GM23338 (cell line): ENCODE data around the gene ITCH. TPM values are rescaled to one million over a fixed set of nuclear protein-coding genes. Genes with fewer than 3 reads are reported as not detected.

Experiments used
- CTCF ChIP-seq, 2 experiments: fragments of 200-600 bp in 1 of 2; sonication (generic) in 1 of 2; conservative IDR thresholded peaks; 2 replicates each; pipeline versions ENCODE4 v1.5.1 to v1.6.1; 2016 to 2017; ENCODE audit warnings: antibody characterized with exemption in 2 of 2, low read depth in 2 of 2, mild to moderate bottlenecking in 2 of 2, moderate library complexity in 1 of 2
- NANOG ChIP-seq: IDR thresholded peaks from 2 replicates; pipeline ENCODE4 v1.6.1; 2016; ENCODE audit warnings: antibody characterized with exemption, borderline replicate concordance
- POLR2AphosphoS5 ChIP-seq: IDR thresholded peaks from 2 replicates; pipeline ENCODE4 v1.6.1; 2016; ENCODE audit warnings: antibody characterized with exemption, low read depth
- REST ChIP-seq: IDR thresholded peaks from one replicate; pipeline ENCODE4 v1.6.1; 2018; ENCODE audit warnings: antibody characterized with exemption; ENCODE audit not compliant: unreplicated experiment
- ZNF462 ChIP-seq: fragments of 250-450 bp; sonication (Bioruptor Pico); IDR thresholded peaks from 2 replicates; pipeline ENCODE4 v1.5.0; 2020; ENCODE audit warnings: mild to moderate bottlenecking, moderate library complexity
- polyA plus RNA-seq: library from polyadenylated mRNA; unstranded; fragments of >200 nt; fragmentation: Nextera tagmentation; extraction: Ambion mirVana; gene quantifications from 2 replicates; pipeline ENCODE4 v1.2.1, GENCODE V29; 2016
- total RNA-seq: library from RNA; depleted of rRNA; stranded (reverse); fragments of >200 nt; shearing (Covaris generic); gene quantifications from 2 replicates; pipeline ENCODE4 v1.2.3, GENCODE V29; 2014

Gene ITCH
- total and polyA plus RNA-seq, 2 experiments from 2014 or later = 16.4 to 31.6 TPM

GRCh38 chr20:34388000-34388399, 24.9 kb downstream of the ITCH start (continued):
- TF ChIP-seq ZNF462 (no peak), POLR2AphosphoS5 (no peak), CTCF (conservative IDR thresholded peaks at IDR 0.05; ENCODE audit: low read depth in 2 of 2) (no peak), NANOG (no peak), REST (no peak)
